OCI-LY1 (cell line): Measurements from ENCODE around the gene TTC28.

Source experiments
- H2AFZ ChIP-seq: fragments of 200-600 bp; sonication (generic), shearing (Covaris generic); 2 replicates; pipeline ENCODE4 v1.6.0; 2014; ENCODE audit warnings: antibody characterized with exemption, mild to moderate bottlenecking, low read length
- H3F3A ChIP-seq: fragments of 200-600 bp; sonication (generic), shearing (Covaris generic); 2 replicates; pipeline ENCODE4 v1.6.0; 2014; ENCODE audit warnings: mild to moderate bottlenecking, antibody characterized with exemption, low read length, moderate library complexity; ENCODE audit not compliant: insufficient read depth
- H3K27ac ChIP-seq: fragments of 200-600 bp; sonication (generic); 2 replicates; pipeline ENCODE4 v1.5.1; 2014; ENCODE audit warnings: low read length, mixed run types, mild to moderate bottlenecking, low read depth; ENCODE audit not compliant: poor library complexity, severe bottlenecking
- H3K27me3 ChIP-seq: fragments of 200-600 bp; sonication (generic); 2 replicates; pipeline ENCODE4 v1.6.0; 2014; ENCODE audit warnings: antibody characterized with exemption, mild to moderate bottlenecking, low read length, moderate library complexity; ENCODE audit not compliant: insufficient read depth
- H3K36me3 ChIP-seq: fragments of 200-600 bp; sonication (generic); 2 replicates; pipeline ENCODE4 v1.6.1; 2014; ENCODE audit warnings: mild to moderate bottlenecking, antibody characterized with exemption, low read length, moderate library complexity, mixed read lengths; ENCODE audit not compliant: insufficient read depth
- H3K4me1 ChIP-seq: fragments of 200-600 bp; sonication (generic); 2 replicates; pipeline ENCODE4 v1.5.1; 2014; ENCODE audit warnings: mild to moderate bottlenecking, low read length, moderate library complexity; ENCODE audit not compliant: insufficient read depth, severe bottlenecking
- H3K4me2 ChIP-seq: fragments of 200-600 bp; sonication (generic), shearing (Covaris generic); 2 replicates; pipeline ENCODE4 v1.6.1; 2014; ENCODE audit warnings: low read length
- H3K4me3 ChIP-seq: fragments of 200-600 bp; sonication (generic); 2 replicates; pipeline ENCODE4 v1.5.1; 2014; ENCODE audit warnings: low read length, low read depth, mild to moderate bottlenecking, mixed read lengths; ENCODE audit not compliant: poor library complexity, severe bottlenecking
- H3K79me2 ChIP-seq: fragments of 200-600 bp; shearing (Covaris generic); 2 replicates; pipeline ENCODE4 v1.6.1; 2016; ENCODE audit warnings: mixed run types, low read length, mixed read lengths; ENCODE audit not compliant: insufficient read depth
- H3K9ac ChIP-seq: fragments of 200-600 bp; sonication (generic), shearing (Covaris generic); 2 replicates; pipeline ENCODE4 v1.6.1; 2014; ENCODE audit warnings: mild to moderate bottlenecking, low read length, mixed read lengths
- H3K9me2 ChIP-seq: fragments of 200-600 bp; sonication (generic), shearing (Covaris generic); 2 replicates; pipeline ENCODE4 v1.6.1; 2014; ENCODE audit warnings: low read depth, mild to moderate bottlenecking, low read length, mixed read lengths
- H3K9me3 ChIP-seq: fragments of 200-600 bp; shearing (Covaris generic); 2 replicates; pipeline ENCODE4 v1.6.1; 2014; ENCODE audit warnings: low read length, mixed read lengths
- H4K20me1 ChIP-seq: fragments of 200-600 bp; sonication (generic), shearing (Covaris generic); 2 replicates; pipeline ENCODE4 v1.6.0; 2016; ENCODE audit warnings: mild to moderate bottlenecking, low read length; ENCODE audit not compliant: insufficient read depth
- EZH2 ChIP-seq: fragments of 200-600 bp; sonication (generic), shearing (Covaris generic); IDR thresholded peaks from 2 replicates; pipeline ENCODE4 v1.8.0; 2017; ENCODE audit warnings: borderline replicate concordance, mixed run types, mild to moderate bottlenecking, antibody characterized with exemption, low read length, moderate library complexity, mixed read lengths
- TF ChIP-seq, protein P1 (sequence below): fragments of 200-600 bp; sonication (generic), shearing (Covaris generic); IDR thresholded peaks from 2 replicates; pipeline ENCODE4 v1.5.1; 2017; ENCODE audit warnings: mild to moderate bottlenecking, antibody characterized with exemption, low read length, moderate library complexity, mixed read lengths

The TTC28 gene

DNA sequence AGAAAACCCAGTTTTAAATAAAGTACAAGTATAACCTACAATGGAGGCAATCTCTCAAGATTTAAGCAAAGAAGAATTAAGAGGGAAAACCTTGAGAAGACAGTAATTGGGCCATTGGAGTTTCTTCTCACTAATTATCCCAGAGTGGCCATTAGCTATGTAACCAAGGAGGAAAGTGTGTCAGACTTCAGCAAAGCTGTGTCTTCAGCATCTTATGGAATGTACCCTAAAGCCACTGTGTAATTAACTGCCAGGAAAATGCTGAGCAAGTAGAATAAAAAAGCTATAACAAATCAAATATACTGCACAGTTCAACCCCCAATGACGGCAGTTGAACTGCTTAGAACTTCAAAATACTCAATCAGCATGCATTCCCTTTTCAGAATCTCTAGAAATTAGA, 261.6 kb downstream of the TTC28 start:
- no peak overlapping the region for H2AFZ ChIP-seq
- H3K9ac ChIP-seq = no peak overlapping the region
- H3K4me3 ChIP-seq = no peak overlapping the region
- no peaks in the 10 kb centered on the region for H3K79me2 ChIP-seq
- no peak overlapping the region for H3K27ac ChIP-seq
- no peaks in the 10 kb centered on the region for H3K4me1 ChIP-seq
- H3K9me2 ChIP-seq = no peaks in the 10 kb centered on the region
- H3K27me3 ChIP-seq = no peaks in the 10 kb centered on the region
- no peak overlapping the region for H3K4me2 ChIP-seq
- TF ChIP-seq, protein P1, sequence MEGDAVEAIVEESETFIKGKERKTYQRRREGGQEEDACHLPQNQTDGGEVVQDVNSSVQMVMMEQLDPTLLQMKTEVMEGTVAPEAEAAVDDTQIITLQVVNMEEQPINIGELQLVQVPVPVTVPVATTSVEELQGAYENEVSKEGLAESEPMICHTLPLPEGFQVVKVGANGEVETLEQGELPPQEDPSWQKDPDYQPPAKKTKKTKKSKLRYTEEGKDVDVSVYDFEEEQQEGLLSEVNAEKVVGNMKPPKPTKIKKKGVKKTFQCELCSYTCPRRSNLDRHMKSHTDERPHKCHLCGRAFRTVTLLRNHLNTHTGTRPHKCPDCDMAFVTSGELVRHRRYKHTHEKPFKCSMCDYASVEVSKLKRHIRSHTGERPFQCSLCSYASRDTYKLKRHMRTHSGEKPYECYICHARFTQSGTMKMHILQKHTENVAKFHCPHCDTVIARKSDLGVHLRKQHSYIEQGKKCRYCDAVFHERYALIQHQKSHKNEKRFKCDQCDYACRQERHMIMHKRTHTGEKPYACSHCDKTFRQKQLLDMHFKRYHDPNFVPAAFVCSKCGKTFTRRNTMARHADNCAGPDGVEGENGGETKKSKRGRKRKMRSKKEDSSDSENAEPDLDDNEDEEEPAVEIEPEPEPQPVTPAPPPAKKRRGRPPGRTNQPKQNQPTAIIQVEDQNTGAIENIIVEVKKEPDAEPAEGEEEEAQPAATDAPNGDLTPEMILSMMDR = no peak
- TF ChIP-seq EZH2 = no peak
- H4K20me1 ChIP-seq = no peaks in the 10 kb centered on the region
- no peaks in the 10 kb centered on the region for H3F3A ChIP-seq
- no peaks in the 10 kb centered on the region for H3K9me3 ChIP-seq
- no peaks in the 10 kb centered on the region for H3K36me3 ChIP-seq

DNA sequence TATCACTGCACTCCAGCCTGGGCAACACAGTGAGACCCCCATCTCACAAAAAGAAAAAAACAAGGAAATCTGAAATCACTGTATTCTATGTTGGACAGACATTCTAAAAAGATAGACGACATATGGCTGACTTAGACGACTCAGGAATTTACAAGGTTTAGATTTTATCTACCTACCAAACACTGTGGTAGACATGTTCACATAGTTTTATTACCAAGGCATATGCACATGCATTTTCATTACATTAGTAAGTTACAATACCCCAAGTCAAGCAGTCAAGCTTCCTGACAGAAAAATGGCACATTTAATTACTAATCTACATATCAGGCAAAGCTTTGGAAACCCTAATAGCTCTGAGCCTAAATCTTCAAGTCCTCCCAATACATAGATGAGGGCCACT, 262.2 kb downstream of the TTC28 start:
- Histone ChIP-seq H3K27me3 (no peaks in the 10 kb centered on the region), H3K79me2 (no peaks in the 10 kb centered on the region), H3K9ac (no peak overlapping the region), H3K9me3 (no peaks in the 10 kb centered on the region), H3K4me3 (no peak overlapping the region), H3K9me2 (no peaks in the 10 kb centered on the region), H4K20me1 (no peaks in the 10 kb centered on the region), H3K4me1 (no peaks in the 10 kb centered on the region), H2AFZ (no peak overlapping the region), H3K36me3 (no peaks in the 10 kb centered on the region), H3F3A (no peaks in the 10 kb centered on the region), H3K4me2 (no peak overlapping the region), H3K27ac (no peak overlapping the region)
- TF ChIP-seq, protein P1 = no peak
- no peak for TF ChIP-seq EZH2

DNA sequence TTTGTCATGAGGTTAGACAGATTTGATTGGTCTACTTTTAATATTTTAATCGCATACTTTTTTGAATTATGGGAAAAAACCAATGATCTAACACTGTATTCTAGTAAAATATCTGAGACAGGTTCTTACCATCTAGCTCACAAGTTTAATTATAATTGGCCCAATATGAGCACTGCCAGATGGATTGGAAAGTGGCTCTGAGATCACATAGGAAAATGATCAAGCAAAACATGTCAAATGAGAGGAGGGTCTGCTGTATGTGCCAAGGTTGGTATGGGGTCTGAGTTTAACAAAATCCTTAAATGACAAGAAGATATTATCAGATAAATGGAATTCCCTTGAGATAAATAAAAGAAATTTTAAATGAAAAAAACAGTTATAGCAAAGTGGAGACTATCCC, 264.7 kb downstream of the TTC28 start:
- no peak overlapping the region for H3K9ac ChIP-seq
- no peaks in the 10 kb centered on the region for H3K9me2 ChIP-seq
- H3K27ac ChIP-seq = no peak overlapping the region
- no peaks in the 10 kb centered on the region for H3K4me1 ChIP-seq
- no peak overlapping the region for H3K4me2 ChIP-seq
- no peaks in the 10 kb centered on the region for H3K9me3 ChIP-seq
- H4K20me1 ChIP-seq = no peaks in the 10 kb centered on the region
- H3K36me3 ChIP-seq = no peaks in the 10 kb centered on the region
- no peak for TF ChIP-seq EZH2
- TF ChIP-seq, protein P1 = no peak
- H2AFZ ChIP-seq = no peak overlapping the region
- H3K79me2 ChIP-seq = no peaks in the 10 kb centered on the region
- H3F3A ChIP-seq = no peaks in the 10 kb centered on the region
- no peaks in the 10 kb centered on the region for H3K27me3 ChIP-seq
- H3K4me3 ChIP-seq = no peak overlapping the region
